ENCODE measurements around the gene PRKCA.

GRCh38 chr17:66549311-66549704 lies 246.9 kb downstream of the PRKCA start:
- TF ChIP-seq CTCF (IDR thresholded peaks at IDR 0.05), result no peak
- TF ChIP-seq ZFX (IDR thresholded peaks at IDR 0.05; ENCODE audit: borderline replicate concordance), result no peak
